Breast epithelium (tissue), 4 donors: Measurements from ENCODE around the gene ARHGAP25. TPM values are rescaled to one million over a fixed set of nuclear protein-coding genes. Genes with fewer than 3 reads are reported as not detected.

Experiments
- DNase-seq, 2 donors: peaks; one replicate each; pipeline ENCODE4 v3.0.0-alpha.2; 2019; ENCODE audit warnings: low spot score in 2 of 2
- H3K27ac ChIP-seq, 2 donors: fragments of 200-600 bp; sonication (generic) in 1 of 2; one replicate each; pipeline ENCODE4 v1.5.1; 2016 to 2019; ENCODE audit warnings: mild to moderate bottlenecking in 1 of 2
- H3K27me3 ChIP-seq, 2 donors: fragments of 200-600 bp; sonication (generic) in 1 of 2; one replicate each; pipeline versions ENCODE4 v1.5.1 to v1.6.0; 2017 to 2019; ENCODE audit warnings: control low read depth in 1 of 2, mild to moderate bottlenecking in 1 of 2
- H3K36me3 ChIP-seq: fragments of 200-600 bp; one replicate; pipeline ENCODE4 v1.5.1; 2019
- H3K4me1 ChIP-seq, 2 donors: fragments of 200-600 bp; sonication (generic); one replicate each; pipeline ENCODE4 v1.5.1; 2016 to 2019; ENCODE audit warnings: control low read depth in 1 of 2
- H3K4me3 ChIP-seq, 3 donors: fragments of 200-600 bp; sonication (generic); 1 replicate in 2 of 3; 2 replicates in 1 of 3; pipeline ENCODE4 v1.5.1; 2016 to 2019; ENCODE audit warnings: mild to moderate bottlenecking in 3 of 3, moderate library complexity in 2 of 3
- H3K9me3 ChIP-seq, 2 donors: fragments of 200-600 bp; sonication (generic) in 1 of 2; one replicate each; pipeline ENCODE4 v1.5.1; 2016 to 2019; ENCODE audit warnings: control low read depth in 1 of 2
- POLR2A ChIP-seq: fragments of 450-650 bp; IDR thresholded peaks from one replicate; pipeline ENCODE4 v1.6.1; 2016; ENCODE audit warnings: antibody characterized with exemption, mild to moderate bottlenecking, moderate library complexity
- POLR2AphosphoS5 ChIP-seq, 3 donors: sonication (generic); formaldehyde crosslinking; IDR thresholded peaks; one replicate each; pipeline ENCODE4 v1.6.1; 2017; ENCODE audit warnings: antibody characterized with exemption in 3 of 3
- intact Hi-C: fragments of 100-400 bp; cut with DNase I; formaldehyde crosslinking; loops from one replicate; pipeline ENCODE4 v1.15.1; 2023; ENCODE audit warnings: low total_unique reads
- total RNA-seq, 3 donors: library from RNA; depleted of rRNA; stranded (reverse); fragments of >200 nt; gene quantifications; one replicate each; pipeline ENCODE4 v1.1.0, GENCODE V29; 2016
- TF ChIP-seq, protein P1 (sequence below), 3 donors: fragments of 450-650 bp; IDR thresholded peaks; one replicate each; pipeline ENCODE4 v1.5.1; 2016 to 2017; ENCODE audit warnings: antibody characterized with exemption in 3 of 3, mild to moderate bottlenecking in 3 of 3, moderate library complexity in 3 of 3

ARHGAP25 gene
- total RNA-seq, 3 donors from 2014 or later: 7.8 to 10.8 (median 9.5) TPM

DNA sequence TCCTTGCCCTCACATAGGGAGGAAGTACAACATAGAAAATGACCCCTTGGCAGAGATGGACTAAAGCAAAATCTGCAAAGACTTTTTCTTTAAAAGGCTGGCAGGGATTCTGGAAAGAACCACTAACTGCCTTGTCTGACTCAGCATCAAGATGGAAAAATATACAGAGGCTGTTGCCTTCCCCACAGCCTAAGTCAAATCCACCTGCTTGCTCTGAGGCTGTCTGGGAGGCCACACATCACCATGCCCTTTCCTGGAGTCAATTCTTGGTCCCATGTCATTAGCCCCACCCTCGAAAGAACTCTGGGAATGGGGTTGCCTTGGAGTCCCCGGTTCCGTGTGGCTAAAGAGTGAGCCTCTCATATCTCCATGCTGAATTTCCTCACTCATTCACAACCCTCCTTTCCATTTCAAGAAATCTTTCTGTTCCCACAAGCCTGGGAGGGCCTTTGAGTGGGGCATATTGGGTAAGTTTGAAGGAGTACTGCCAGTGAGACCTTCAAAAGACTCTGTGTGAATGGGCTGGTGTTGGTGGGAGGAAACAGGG is 97.1 kb downstream of the ARHGAP25 start:
- no peak for TF ChIP-seq POLR2A
- TF ChIP-seq, protein P1, sequence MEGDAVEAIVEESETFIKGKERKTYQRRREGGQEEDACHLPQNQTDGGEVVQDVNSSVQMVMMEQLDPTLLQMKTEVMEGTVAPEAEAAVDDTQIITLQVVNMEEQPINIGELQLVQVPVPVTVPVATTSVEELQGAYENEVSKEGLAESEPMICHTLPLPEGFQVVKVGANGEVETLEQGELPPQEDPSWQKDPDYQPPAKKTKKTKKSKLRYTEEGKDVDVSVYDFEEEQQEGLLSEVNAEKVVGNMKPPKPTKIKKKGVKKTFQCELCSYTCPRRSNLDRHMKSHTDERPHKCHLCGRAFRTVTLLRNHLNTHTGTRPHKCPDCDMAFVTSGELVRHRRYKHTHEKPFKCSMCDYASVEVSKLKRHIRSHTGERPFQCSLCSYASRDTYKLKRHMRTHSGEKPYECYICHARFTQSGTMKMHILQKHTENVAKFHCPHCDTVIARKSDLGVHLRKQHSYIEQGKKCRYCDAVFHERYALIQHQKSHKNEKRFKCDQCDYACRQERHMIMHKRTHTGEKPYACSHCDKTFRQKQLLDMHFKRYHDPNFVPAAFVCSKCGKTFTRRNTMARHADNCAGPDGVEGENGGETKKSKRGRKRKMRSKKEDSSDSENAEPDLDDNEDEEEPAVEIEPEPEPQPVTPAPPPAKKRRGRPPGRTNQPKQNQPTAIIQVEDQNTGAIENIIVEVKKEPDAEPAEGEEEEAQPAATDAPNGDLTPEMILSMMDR (IDR thresholded peaks at IDR 0.05): no peak
- TF ChIP-seq POLR2AphosphoS5 (IDR thresholded peaks at IDR 0.05): no peak
- Histone ChIP-seq H3K36me3 (no peaks in the 10 kb centered on the region), H3K9me3 (no peaks in the 10 kb centered on the region), H3K4me1 (peaks cover 0 to 15% of the 10 kb centered on the region in 2 donors), H3K27ac (peak overlapping the region; percentile 83 to 92), H3K27me3 (no peaks in the 10 kb centered on the region), H3K4me3 (no peak overlapping the region)
- intact Hi-C loops: no loop called here
- no peak for DNase-seq

DNA sequence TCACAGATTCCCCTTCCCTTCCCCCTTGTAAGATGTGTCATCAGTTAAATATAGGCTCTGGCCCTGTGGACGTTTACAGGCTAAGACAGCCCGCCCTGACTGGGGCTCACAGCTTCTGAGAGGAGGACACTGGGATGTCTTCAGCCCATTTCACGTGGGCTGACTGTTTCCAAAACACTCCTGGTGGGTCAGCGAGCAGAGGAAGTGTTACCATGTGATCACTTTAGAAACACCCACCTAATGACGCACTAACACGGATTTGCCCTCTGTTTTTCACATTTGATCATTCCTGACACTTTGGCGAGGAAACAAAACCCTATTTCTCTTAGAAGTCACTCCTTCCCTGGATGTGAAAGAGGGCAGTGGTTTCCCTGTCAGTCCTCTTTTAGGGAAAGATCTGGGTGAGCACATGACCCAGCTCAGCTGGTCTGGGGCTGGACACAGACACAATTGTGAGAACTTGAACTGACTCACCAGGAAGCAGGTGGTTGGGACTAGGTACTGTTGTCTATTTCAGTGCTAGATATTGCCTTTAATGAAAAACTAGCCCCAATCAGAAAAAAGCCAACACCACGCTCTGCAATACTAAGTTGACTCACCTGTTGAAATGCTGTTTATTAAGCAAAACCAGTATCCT is 97.7 kb downstream of the ARHGAP25 start:
- Histone ChIP-seq H3K4me1 (peaks cover 0 to 15% of the 10 kb centered on the region in 2 donors), H3K36me3 (no peaks in the 10 kb centered on the region), H3K27ac (peak overlapping the region; percentile 83 to 92), H3K4me3 (peak overlapping the region in 1 of 3 donors; percentile 10), H3K27me3 (no peaks in the 10 kb centered on the region), H3K9me3 (no peaks in the 10 kb centered on the region)
- DNase-seq: peak in 1 of 2 donors; percentile 48
- TF ChIP-seq, protein P1 (IDR thresholded peaks at IDR 0.05): no peak
- TF ChIP-seq POLR2A (no peak), POLR2AphosphoS5 (IDR thresholded peaks at IDR 0.05) (peak in 2 of 3 donors; percentile 16 to 37)
- intact Hi-C loops: no loop called here

DNA sequence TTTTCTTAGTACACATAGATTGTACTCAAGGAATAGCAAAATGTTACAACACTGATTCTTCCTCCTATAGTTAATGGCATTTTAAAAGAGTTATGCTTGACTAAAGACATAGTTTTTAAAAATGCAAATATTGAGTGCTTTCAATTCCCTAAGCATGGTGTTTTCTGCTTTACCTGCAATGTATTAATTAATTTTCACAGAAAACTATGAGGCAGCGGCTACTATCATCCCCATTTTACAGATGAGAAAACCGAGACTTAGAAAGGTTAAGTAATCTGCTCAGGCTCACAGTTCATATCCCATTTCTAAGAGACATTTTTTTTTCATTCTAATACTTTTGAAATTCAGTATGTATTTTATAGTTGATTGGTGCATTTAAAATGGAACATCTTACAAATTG is 98.6 kb downstream of the ARHGAP25 start:
- H3K9me3 ChIP-seq: no peaks in the 10 kb centered on the region
- TF ChIP-seq, protein P1 (IDR thresholded peaks at IDR 0.05): no peak
- TF ChIP-seq POLR2AphosphoS5 (IDR thresholded peaks at IDR 0.05) (no peak), POLR2A (no peak)
- H3K27me3 ChIP-seq: no peaks in the 10 kb centered on the region
- intact Hi-C loops: no loop called here
- no peak for DNase-seq
- no peak overlapping the region for H3K4me3 ChIP-seq
- H3K27ac ChIP-seq: peak overlapping the region; percentile 83 to 92
- H3K36me3 ChIP-seq: no peaks in the 10 kb centered on the region
- peaks cover 0 to 15% of the 10 kb centered on the region in 2 donors for H3K4me1 ChIP-seq

- Histone ChIP-seq H3K4me1 (peaks cover 0 to 9% of the 10 kb centered on the region in 2 donors), H3K36me3 (no peaks in the 10 kb centered on the region), H3K27ac (no peak overlapping the region), H3K9me3 (no peaks in the 10 kb centered on the region), H3K27me3 (no peaks in the 10 kb centered on the region), H3K4me3 (no peak overlapping the region)
- intact Hi-C loops: no loop called here
- no peak for TF ChIP-seq POLR2AphosphoS5 (IDR thresholded peaks at IDR 0.05)
- TF ChIP-seq POLR2A: no peak
- TF ChIP-seq, protein P1 (IDR thresholded peaks at IDR 0.05): no peak
- no peak for DNase-seq
Observed at GRCh38 chr2:68834737-68835376, 100.2 kb downstream of the ARHGAP25 start.

GRCh38 chr2:68835621-68836020 is 101.0 kb downstream of the ARHGAP25 start:
- Histone ChIP-seq H3K4me3 (no peak overlapping the region), H3K4me1 (peaks cover 0 to 9% of the 10 kb centered on the region in 2 donors), H3K36me3 (no peaks in the 10 kb centered on the region), H3K9me3 (no peaks in the 10 kb centered on the region), H3K27me3 (no peaks in the 10 kb centered on the region), H3K27ac (no peak overlapping the region)
- DNase-seq: no peak
- no peak for TF ChIP-seq POLR2AphosphoS5 (IDR thresholded peaks at IDR 0.05)
- TF ChIP-seq, protein P1 (IDR thresholded peaks at IDR 0.05): no peak
- no peak for TF ChIP-seq POLR2A
- intact Hi-C loops: no loop called here
